ENCODE data around the gene ATAD3A. TPM values are rescaled to one million over a fixed set of nuclear protein-coding genes. Genes with fewer than 3 reads are reported as not detected.

The ATAD3A gene
- total RNA-seq, 1 donor from 2014 or later, result 32.1 TPM

GRCh38 chr1:1545946-1546737 lies 34.2 kb downstream of the ATAD3A start:
- no peak for TF ChIP-seq CTCF (IDR thresholded peaks at IDR 0.05; ENCODE audit: partially characterized antibody, unreplicated experiment)
- Mint-ChIP-seq H3K9me3 (ENCODE audit: unreplicated experiment) (peaks cover 7% of the 10 kb centered on the region), H3K4me1 (ENCODE audit: low read depth, unreplicated experiment) (peaks cover 4% of the 10 kb centered on the region), H3K27me3 (ENCODE audit: unreplicated experiment) (peaks cover 3% of the 10 kb centered on the region), H3K4me3 (ENCODE audit: unreplicated experiment) (no peak overlapping the region), H3K27ac (ENCODE audit: unreplicated experiment) (no peak overlapping the region), H3K36me3 (ENCODE audit: unreplicated experiment) (no peaks in the 10 kb centered on the region)
- no peak for DNase-seq

DNA sequence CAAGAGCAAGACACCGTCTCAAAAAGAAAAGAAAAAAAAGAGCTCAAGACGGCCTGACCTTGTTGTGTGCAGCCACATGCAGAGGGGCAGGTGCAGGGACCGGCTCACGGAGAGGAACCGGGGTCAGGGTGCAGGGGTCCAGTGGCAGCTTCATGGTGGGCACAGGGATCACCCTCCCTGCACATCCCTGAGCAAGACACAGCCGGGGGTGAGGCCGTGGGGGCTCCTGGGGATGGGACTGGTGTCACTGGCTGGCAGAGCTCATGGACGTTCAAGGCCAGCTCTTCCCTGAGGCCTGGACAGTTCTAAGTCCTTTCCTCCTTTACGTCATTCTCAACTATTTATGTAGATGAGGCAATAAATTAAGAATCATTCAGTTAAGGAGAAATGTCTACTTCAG lies 35.0 kb downstream of the ATAD3A start:
- no peak for TF ChIP-seq CTCF (IDR thresholded peaks at IDR 0.05; ENCODE audit: partially characterized antibody, unreplicated experiment)
- Mint-ChIP-seq H3K27ac (ENCODE audit: unreplicated experiment) (no peak overlapping the region), H3K4me1 (ENCODE audit: low read depth, unreplicated experiment) (peaks cover 13% of the 10 kb centered on the region), H3K9me3 (ENCODE audit: unreplicated experiment) (peaks cover 5% of the 10 kb centered on the region), H3K36me3 (ENCODE audit: unreplicated experiment) (no peaks in the 10 kb centered on the region), H3K4me3 (ENCODE audit: unreplicated experiment) (no peak overlapping the region), H3K27me3 (ENCODE audit: unreplicated experiment) (peaks cover 6% of the 10 kb centered on the region)
- no peak for DNase-seq

DNA sequence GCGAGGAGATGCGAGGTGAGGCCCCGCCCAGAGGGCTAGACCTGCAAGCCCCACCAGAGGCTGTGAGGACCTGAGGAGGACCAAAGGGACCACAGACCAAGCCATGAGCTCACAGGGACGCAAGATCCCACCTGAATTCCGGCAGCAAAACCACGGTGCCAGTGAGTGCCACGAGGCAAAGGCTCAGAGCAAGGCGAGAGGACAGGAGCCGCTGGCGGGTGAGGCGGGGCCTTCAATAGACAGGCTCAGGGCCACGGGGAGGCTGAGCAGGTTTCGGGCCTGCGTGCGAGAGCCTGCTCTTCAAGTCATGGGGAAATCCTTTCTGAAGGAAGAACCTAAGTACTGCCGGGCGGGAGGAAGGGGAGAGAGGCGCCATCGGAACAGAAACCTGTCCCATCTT lies 35.5 kb downstream of the ATAD3A start:
- Mint-ChIP-seq H3K4me3 (ENCODE audit: unreplicated experiment) (no peak overlapping the region), H3K36me3 (ENCODE audit: unreplicated experiment) (no peaks in the 10 kb centered on the region), H3K27me3 (ENCODE audit: unreplicated experiment) (peaks cover 6% of the 10 kb centered on the region), H3K4me1 (ENCODE audit: low read depth, unreplicated experiment) (peaks cover 17% of the 10 kb centered on the region), H3K27ac (ENCODE audit: unreplicated experiment) (no peak overlapping the region), H3K9me3 (ENCODE audit: unreplicated experiment) (peaks cover 5% of the 10 kb centered on the region)
- no peak for TF ChIP-seq CTCF (IDR thresholded peaks at IDR 0.05; ENCODE audit: partially characterized antibody, unreplicated experiment)
- DNase-seq, result no peak

DNA sequence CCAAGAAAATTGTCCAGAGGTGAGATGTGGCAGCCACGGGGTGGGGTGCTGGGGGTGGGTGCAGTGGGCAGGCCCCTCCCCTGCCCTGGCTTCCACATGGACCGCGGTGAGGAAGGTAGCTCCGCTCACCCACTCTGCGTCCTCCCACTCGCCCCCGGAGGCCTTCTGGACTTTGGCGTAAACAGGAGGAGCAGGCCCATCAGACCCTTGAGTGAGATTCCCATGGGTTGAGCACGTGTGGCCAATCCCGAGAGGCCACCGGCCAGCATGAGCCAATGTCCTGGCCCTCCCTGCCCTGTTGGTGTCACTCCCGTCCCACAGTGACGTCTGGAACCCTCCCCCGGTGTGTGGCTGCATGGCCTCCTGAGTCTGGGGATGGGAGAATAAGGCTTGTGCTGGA lies 36.6 kb downstream of the ATAD3A start:
- peaks cover 5% of the 10 kb centered on the region for H3K9me3 Mint-ChIP-seq (ENCODE audit: unreplicated experiment)
- H3K27me3 Mint-ChIP-seq (ENCODE audit: unreplicated experiment), result peaks cover 6% of the 10 kb centered on the region
- TF ChIP-seq CTCF (IDR thresholded peaks at IDR 0.05; ENCODE audit: partially characterized antibody, unreplicated experiment), result no peak
- no peak overlapping the region for H3K27ac Mint-ChIP-seq (ENCODE audit: unreplicated experiment)
- no peaks in the 10 kb centered on the region for H3K36me3 Mint-ChIP-seq (ENCODE audit: unreplicated experiment)
- H3K4me3 Mint-ChIP-seq (ENCODE audit: unreplicated experiment), result no peak overlapping the region
- no peak for DNase-seq
- peaks cover 18% of the 10 kb centered on the region for H3K4me1 Mint-ChIP-seq (ENCODE audit: low read depth, unreplicated experiment)

DNA sequence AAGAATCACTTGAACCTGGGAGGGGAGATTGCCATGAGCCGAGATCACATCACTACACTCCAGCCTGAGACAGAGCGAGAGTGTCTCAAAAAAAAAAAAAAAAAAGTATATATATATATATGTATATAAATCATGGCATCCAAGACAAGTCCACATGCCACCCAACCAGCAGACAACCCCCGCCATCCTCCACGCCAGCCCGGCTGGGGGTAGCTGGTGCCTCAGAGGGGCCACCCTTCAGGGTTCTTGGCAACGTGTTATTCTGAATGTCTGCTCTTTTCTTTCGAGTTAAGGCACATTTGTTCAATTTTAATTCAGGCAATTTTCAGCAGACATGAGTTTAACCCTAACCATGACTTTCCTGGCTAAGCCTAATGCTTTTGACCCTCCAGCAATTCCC lies 38.1 kb downstream of the ATAD3A start:
- Mint-ChIP-seq H3K36me3 (ENCODE audit: unreplicated experiment) (no peaks in the 10 kb centered on the region), H3K4me1 (ENCODE audit: low read depth, unreplicated experiment) (peaks cover 22% of the 10 kb centered on the region), H3K9me3 (ENCODE audit: unreplicated experiment) (peaks cover 5% of the 10 kb centered on the region), H3K27ac (ENCODE audit: unreplicated experiment) (peak overlapping the region; percentile 38), H3K27me3 (ENCODE audit: unreplicated experiment) (peaks cover 5% of the 10 kb centered on the region), H3K4me3 (ENCODE audit: unreplicated experiment) (no peak overlapping the region)
- no peak for TF ChIP-seq CTCF (IDR thresholded peaks at IDR 0.05; ENCODE audit: partially characterized antibody, unreplicated experiment)
- DNase-seq, result no peak
